ENCODE data around the gene NR2E3.

The NR2E3 gene

DNA sequence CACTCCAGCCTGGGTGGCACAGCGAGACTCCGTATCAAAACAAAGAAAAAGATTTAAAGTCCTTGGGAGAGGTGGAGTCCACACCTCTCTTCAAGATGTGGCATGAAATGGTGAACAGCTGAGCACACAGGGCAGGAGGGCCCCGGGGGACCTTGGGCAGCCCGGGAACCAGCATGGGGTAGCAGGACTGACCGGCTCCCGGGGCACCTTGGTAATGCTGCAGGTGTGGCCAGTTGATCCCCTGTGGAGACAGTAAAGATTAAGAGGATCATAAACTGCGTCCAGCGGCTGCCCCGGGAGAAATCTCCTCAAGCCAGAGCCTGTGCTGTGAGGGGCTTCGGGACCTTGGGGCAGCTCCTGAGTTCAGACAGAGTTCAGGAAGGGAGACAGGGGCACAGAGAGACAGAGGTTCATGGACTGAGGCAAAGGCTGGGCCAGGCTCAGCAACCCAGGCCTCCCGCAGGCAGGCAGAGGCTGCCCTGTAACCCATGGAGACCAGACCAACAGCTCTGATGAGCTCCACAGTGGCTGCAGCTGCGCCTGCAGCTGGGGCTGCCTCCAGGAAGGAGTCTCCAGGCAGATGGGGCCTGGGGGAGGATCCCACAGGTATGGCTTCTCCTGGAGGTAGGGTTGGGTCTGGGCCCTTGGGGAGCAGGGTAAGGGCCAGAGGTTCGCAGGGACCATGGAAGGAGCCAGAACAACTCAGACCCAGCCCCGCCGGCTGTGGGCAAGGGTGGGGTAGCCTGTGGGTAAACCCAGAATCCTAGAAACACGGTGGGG lies at the start of gene NR2E3:
NR2E3 (plus strand) TSS at position 299 of the 780 bp plus-strand sequence; CDS start at position 489, 190 bp downstream.
- Histone ChIP-seq H3K36me3 (ENCODE audit: insufficient read depth, low read length) (no peaks in the 10 kb centered on the region), H3K9ac (ENCODE audit: low read depth, low read length) (no peak within 1 kb of the TSS)

DNA sequence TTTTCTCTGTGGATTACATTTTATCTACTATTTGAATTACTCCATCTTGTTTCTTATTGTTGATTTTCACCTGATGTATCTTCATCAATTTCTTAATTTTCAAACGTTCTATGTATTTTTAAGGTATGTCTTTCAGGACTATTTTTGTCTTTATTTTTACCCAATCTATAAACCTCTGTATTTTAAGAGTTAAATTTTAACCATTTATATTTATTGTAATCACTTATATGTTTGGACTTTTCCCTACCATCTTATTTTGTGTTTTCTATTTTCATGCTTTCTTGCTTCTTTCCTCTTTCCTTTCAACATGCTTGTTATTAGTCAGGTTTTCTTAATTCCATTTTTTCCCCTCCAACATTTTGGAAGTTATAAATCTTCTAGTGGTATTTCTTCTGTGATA lies 49.5 kb upstream of the NR2E3 start:
- Histone ChIP-seq H3K9ac (ENCODE audit: low read depth, low read length) (no peak overlapping the region), H3K36me3 (ENCODE audit: insufficient read depth, low read length) (no peaks in the 10 kb centered on the region), H3K9me3 (ENCODE audit: control insufficient read depth, insufficient read depth, low read length) (peaks cover 13% of the 10 kb centered on the region), H3K4me1 (ENCODE audit: insufficient read depth, low read length) (no peaks in the 10 kb centered on the region)

More for the DNA sequence above, at the start of gene NR2E3:
- Histone ChIP-seq H3K9me3 (ENCODE audit: control insufficient read depth, insufficient read depth, low read length) (no peaks in the 10 kb centered on the region), H3K4me1 (ENCODE audit: insufficient read depth, low read length) (peaks cover 19% of the 10 kb centered on the region)

DNA sequence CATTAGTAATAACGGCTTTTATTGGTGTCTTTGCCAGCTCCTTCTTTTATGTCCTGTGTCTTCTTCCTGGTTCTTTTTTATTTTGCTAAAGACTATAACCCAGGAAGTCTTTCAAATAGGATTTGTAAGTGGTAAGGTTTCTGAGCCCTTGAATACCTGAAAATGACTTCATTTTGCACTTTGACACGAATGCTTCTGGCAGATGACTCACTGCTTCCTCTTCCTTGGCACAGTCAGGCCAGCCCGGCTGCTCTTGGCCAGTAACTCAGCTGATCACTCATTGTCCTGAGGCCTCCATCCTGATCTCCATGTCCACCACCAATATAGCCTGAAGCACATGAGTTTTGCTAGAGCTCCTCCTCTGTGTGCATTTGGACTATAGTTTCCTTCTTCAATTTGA lies 48.7 kb upstream of the NR2E3 start:
- peaks cover 13% of the 10 kb centered on the region for H3K9me3 ChIP-seq (ENCODE audit: control insufficient read depth, insufficient read depth, low read length)
- no peaks in the 10 kb centered on the region for H3K4me1 ChIP-seq (ENCODE audit: insufficient read depth, low read length)
- H3K36me3 ChIP-seq (ENCODE audit: insufficient read depth, low read length) = no peaks in the 10 kb centered on the region
- no peak overlapping the region for H3K9ac ChIP-seq (ENCODE audit: low read depth, low read length)

DNA sequence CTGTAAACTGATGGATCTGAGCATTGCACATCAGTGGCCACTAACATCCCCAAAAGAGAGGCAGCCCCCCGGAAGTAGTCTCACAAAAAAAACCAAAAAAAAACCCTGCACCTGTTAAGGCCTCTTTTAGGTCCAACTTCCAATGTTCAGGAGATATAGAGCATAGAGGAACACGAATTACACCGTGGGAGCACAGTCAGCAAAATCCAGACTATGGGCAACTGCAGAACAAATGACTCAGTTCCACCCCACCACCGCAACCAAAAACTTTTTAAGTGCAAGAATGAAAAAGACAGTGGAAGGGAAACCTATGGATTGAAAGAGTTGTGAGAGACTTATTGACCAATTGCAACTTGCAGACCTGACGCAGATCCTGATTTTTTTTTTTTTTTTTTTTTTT lies 42.2 kb upstream of the NR2E3 start:
- Histone ChIP-seq H3K36me3 (ENCODE audit: insufficient read depth, low read length) (no peaks in the 10 kb centered on the region), H3K9ac (ENCODE audit: low read depth, low read length) (no peak overlapping the region)

DNA sequence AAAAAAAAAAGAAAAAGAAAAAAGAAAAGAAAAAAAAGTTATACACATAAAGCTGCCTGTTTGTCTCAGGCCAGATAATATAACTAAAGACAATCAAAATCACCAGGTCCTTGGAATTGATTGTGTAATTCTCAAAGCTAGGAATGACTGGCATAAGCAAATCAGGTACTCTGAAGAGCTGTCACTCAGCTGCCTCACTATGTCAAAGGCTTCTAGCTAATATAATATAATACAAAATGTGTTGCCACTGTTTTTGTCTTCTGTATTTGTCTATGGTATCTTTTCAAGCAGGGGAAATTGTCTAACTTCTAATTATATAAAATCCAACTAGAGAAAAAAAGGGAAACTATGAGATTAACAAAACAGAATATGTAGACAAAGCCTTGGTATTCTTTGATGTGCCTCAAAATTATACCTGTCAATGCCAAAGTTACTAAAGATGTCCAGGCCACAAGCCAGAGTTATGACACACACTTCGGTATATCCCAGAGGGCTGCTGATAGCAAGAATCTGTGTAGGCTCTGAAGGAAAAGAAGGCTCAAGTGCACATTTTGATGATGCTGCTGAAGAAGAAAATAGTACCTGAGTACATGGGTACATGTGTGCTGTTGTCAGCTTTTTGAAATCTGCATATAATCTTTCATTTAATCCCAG lies 37.0 kb upstream of the NR2E3 start:
- Histone ChIP-seq H3K4me1 (ENCODE audit: insufficient read depth, low read length) (no peaks in the 10 kb centered on the region), H3K9ac (ENCODE audit: low read depth, low read length) (no peak overlapping the region), H3K36me3 (ENCODE audit: insufficient read depth, low read length) (no peaks in the 10 kb centered on the region), H3K9me3 (ENCODE audit: control insufficient read depth, insufficient read depth, low read length) (no peaks in the 10 kb centered on the region)

More for the DNA sequence above, 42.2 kb upstream of the NR2E3 start:
- no peaks in the 10 kb centered on the region for H3K9me3 ChIP-seq (ENCODE audit: control insufficient read depth, insufficient read depth, low read length)
- no peaks in the 10 kb centered on the region for H3K4me1 ChIP-seq (ENCODE audit: insufficient read depth, low read length)

DNA sequence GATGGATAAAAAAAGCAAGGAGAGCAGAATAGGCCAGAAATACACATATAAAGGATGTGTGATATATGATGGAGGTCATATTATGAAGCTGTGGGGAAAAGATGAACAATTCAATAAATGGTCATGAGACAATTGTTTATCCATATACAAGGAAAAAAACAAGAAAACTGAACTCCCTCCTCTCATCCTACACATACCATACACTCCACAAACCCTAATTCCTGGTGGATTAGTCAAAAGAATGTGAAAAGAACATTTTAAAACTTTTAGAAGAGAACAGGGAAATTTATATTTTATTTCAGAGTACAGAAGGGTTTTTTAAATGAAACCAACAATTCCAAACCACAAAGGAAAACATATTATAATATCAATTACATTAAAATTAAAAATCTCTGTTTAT lies 34.5 kb upstream of the NR2E3 start:
- H3K4me1 ChIP-seq (ENCODE audit: insufficient read depth, low read length) = 0 out of 2 replicates have a peak, but pooled peaks cover 6% of the 10 kb centered on the region
- H3K9me3 ChIP-seq (ENCODE audit: control insufficient read depth, insufficient read depth, low read length) = no peaks in the 10 kb centered on the region
- no peak overlapping the region for H3K9ac ChIP-seq (ENCODE audit: low read depth, low read length)
- no peaks in the 10 kb centered on the region for H3K36me3 ChIP-seq (ENCODE audit: insufficient read depth, low read length)

DNA sequence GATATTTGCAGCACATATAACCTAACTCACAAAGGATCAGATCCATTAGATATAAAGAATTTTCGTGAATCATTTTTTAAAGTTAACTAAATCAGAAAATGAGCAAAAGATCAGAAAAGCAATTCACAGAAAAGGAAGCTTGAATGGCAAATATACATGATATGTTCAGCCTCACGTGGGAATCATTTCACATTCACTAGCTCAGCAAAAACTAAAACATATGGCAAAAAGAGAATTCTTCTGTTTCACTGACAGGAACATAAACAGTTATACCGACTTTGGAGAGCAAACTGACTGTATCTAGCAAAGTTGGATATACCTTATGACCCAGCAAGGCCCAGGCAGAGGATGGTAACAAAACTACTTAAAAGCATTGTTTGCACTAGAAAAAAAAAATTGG lies 34.0 kb upstream of the NR2E3 start:
- H3K9ac ChIP-seq (ENCODE audit: low read depth, low read length) = no peak overlapping the region
- no peaks in the 10 kb centered on the region for H3K36me3 ChIP-seq (ENCODE audit: insufficient read depth, low read length)

DNA sequence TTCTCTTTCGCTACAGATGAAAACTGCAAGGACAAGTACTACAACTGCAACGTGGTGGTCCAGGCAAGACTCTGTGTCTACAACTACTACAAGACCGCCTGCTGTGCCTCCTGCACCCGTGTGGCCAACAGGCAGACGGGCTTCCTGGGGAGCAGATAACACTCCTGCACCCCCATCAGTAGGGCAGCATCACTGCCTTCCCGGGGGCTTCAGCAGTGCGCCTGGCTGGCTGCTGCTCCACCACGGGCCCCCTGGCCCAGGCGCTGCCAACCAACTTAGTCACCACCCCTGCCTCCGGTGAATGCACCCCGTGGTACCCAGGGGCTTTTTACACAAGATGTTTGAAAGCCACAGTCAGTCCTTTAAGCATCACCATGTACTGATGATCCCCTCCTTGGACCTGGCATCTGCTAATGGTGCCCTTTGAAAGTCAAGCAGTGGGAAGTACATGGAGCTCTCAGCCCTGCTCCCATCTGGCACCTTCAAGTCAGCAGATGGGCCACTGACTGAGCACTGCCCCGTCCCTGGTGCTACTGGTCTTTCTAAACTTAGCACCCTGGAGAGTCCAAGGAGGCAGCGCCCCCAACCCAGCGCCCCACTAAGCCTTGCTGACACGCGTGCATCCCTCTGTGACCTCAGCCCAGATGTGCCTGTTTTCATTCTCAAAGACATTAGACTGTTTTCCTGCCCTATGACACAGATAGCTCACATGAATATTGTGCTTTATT lies 33.0 kb upstream of the NR2E3 start:
- H3K9ac ChIP-seq (ENCODE audit: low read depth, low read length) = no peak overlapping the region
- no peaks in the 10 kb centered on the region for H3K36me3 ChIP-seq (ENCODE audit: insufficient read depth, low read length)
- 0 out of 2 replicates have a peak, but pooled peaks cover 6% of the 10 kb centered on the region for H3K4me1 ChIP-seq (ENCODE audit: insufficient read depth, low read length)
- no peaks in the 10 kb centered on the region for H3K9me3 ChIP-seq (ENCODE audit: control insufficient read depth, insufficient read depth, low read length)

More for the DNA sequence above, 34.0 kb upstream of the NR2E3 start:
- no peaks in the 10 kb centered on the region for H3K9me3 ChIP-seq (ENCODE audit: control insufficient read depth, insufficient read depth, low read length)
- H3K4me1 ChIP-seq (ENCODE audit: insufficient read depth, low read length) = 0 out of 2 replicates have a peak, but pooled peaks cover 6% of the 10 kb centered on the region

DNA sequence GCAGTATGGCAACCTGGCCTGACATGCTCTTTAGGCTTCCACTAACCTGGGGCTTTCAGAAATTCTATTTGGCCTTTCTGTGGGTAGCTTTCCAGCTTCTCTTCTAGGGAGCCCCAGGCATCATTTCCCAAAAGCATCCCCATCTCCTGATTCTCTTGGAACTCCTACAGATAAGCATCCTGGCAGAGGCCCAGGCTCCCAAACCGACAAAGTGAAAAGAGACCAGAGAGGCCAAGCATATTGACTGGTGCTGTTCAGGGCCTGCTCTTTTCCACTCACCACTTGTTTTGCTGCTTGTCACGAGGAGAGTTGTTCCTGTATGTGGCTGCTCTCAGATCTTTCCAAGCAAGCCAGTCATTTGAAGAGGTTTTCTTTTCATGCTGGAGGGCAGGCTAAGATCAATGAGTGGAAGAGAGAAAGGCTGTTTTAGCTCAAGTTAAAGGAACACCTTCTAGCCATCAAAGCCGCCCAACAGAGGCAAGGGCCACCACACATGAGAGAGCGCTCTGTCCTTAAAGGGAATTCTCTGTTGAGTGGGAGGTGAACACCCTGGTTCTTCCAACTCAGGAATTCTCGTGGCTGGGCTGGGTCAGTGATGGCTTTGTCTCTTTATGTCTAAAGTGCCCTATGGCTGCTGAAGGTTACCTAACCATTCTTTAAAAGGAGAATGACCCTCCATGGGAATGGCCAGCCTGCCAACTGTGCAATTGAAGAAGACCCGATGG lies 31.1 kb upstream of the NR2E3 start:
- Histone ChIP-seq H3K9ac (ENCODE audit: low read depth, low read length) (no peak overlapping the region), H3K4me1 (ENCODE audit: insufficient read depth, low read length) (0 out of 2 replicates have a peak, but pooled peaks cover 6% of the 10 kb centered on the region), H3K36me3 (ENCODE audit: insufficient read depth, low read length) (no peaks in the 10 kb centered on the region), H3K9me3 (ENCODE audit: control insufficient read depth, insufficient read depth, low read length) (no peaks in the 10 kb centered on the region)

DNA sequence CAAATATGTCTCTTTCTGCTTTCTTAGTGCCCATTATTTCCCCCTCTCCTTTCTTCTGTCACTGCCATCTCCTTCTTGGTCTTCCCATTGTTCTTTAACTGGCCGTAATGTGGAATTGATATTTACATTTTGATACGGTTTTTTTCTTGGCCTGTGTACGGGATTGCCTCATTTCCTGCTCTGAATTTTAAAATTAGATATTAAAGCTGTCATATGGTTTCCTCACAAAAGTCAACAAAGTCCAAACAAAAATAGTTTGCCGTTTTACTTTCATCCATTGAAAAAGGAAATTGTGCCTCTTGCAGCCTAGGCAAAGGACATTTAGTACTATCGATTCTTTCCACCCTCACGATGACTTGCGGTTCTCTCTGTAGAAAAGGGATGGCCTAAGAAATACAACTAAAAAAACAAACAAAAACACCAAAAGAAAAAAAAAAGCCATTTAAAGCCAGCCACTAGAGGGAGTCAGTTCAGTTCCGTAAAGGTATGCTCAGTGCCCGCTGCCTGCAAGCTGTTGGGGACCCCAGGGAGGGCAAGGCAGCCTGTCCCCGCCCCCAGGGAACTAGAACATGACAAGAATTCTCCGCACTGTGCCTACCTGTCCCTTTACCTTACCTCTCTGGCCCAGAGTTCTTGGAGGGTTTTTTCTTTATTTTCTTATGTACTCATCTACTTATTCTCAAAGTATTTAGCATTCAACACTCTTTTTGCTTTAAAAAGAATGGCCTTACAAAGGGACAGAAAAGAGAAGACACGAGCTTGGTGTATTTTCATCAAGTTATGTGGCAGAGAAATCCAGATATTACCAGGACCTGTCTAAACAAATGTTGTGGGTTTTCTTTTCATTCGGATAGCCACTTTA lies 30.0 kb upstream of the NR2E3 start:
- Histone ChIP-seq H3K9ac (ENCODE audit: low read depth, low read length) (no peak overlapping the region), H3K36me3 (ENCODE audit: insufficient read depth, low read length) (no peaks in the 10 kb centered on the region), H3K4me1 (ENCODE audit: insufficient read depth, low read length) (0 out of 2 replicates have a peak, but pooled peaks cover 6% of the 10 kb centered on the region), H3K9me3 (ENCODE audit: control insufficient read depth, insufficient read depth, low read length) (no peaks in the 10 kb centered on the region)

DNA sequence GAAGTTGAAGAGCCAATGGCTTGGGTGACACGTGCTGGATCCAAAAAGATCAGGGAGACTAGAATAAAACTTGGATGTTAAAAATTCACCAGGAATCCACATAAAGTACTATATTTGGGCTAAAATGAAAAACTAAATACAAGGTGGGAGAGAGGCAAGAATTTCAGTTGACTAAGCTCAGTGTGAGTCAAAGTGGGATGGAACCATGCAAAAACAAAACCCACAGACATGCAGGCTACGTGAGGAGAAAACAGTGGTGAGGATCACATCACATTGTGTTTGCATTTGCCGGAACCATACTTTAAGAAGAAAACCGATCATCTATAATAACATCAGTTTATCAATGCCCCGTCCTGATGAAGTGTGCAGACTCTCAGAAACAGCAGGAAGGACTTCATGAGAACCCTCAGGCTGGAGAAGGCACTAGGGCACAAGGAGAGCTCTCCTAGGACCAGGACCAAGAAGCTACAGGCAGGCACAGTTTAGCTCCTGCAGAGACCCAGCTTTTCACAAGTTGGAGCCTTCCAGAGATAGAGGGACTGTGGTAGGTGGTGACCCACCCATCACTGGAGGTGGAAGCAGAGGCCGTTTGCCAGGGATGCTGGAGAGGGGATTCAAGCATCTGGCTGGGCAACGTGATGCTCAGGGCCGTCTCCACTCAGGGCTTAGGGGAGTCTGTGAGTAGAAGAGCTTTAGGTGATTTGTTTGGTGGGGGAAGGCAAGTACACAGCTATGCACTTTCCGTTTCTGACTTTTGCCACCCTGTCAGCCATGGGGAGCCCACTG lies 29.0 kb upstream of the NR2E3 start:
- Histone ChIP-seq H3K36me3 (ENCODE audit: insufficient read depth, low read length) (no peaks in the 10 kb centered on the region), H3K4me1 (ENCODE audit: insufficient read depth, low read length) (0 out of 2 replicates have a peak, but pooled peaks cover 6% of the 10 kb centered on the region), H3K9me3 (ENCODE audit: control insufficient read depth, insufficient read depth, low read length) (no peaks in the 10 kb centered on the region), H3K9ac (ENCODE audit: low read depth, low read length) (no peak overlapping the region)

DNA sequence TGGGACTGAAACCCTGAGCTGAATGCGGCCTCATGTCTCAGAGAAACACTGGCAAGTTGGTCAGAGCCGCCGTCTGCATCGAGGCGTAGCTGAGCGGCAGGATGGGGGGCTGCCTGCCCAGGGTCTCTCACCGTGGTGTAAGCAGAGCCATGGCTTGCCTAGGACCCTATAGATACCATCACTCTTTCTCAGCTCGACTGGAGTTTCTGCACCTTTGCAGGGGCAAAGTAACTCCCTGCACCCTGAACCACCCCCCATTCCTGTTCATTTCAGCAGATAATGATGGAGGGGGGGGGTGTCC lies 28.4 kb upstream of the NR2E3 start:
- H3K9me3 ChIP-seq (ENCODE audit: control insufficient read depth, insufficient read depth, low read length) = no peaks in the 10 kb centered on the region
- H3K36me3 ChIP-seq (ENCODE audit: insufficient read depth, low read length) = no peaks in the 10 kb centered on the region
- H3K4me1 ChIP-seq (ENCODE audit: insufficient read depth, low read length) = 0 out of 2 replicates have a peak, but pooled peaks cover 6% of the 10 kb centered on the region
- no peak overlapping the region for H3K9ac ChIP-seq (ENCODE audit: low read depth, low read length)

All from ES-I3 (cell line).